HG03039 (cell line): ENCODE measurements around the gene ATP8A2.
"Not testable (repeated sequence)": the region's sequence is repeated elsewhere in the genome, so short reads cannot be mapped to it uniquely, and the experiment has no call there.

Experiments
- ATAC-seq: cut with Tn5 transposase; IDR thresholded peaks from one replicate; pipeline ENCODE4 v1.9.1; 2021; ENCODE audit warnings: mild to moderate bottlenecking, moderate library complexity; ENCODE audit not compliant: unreplicated experiment

Gene ATP8A2

DNA sequence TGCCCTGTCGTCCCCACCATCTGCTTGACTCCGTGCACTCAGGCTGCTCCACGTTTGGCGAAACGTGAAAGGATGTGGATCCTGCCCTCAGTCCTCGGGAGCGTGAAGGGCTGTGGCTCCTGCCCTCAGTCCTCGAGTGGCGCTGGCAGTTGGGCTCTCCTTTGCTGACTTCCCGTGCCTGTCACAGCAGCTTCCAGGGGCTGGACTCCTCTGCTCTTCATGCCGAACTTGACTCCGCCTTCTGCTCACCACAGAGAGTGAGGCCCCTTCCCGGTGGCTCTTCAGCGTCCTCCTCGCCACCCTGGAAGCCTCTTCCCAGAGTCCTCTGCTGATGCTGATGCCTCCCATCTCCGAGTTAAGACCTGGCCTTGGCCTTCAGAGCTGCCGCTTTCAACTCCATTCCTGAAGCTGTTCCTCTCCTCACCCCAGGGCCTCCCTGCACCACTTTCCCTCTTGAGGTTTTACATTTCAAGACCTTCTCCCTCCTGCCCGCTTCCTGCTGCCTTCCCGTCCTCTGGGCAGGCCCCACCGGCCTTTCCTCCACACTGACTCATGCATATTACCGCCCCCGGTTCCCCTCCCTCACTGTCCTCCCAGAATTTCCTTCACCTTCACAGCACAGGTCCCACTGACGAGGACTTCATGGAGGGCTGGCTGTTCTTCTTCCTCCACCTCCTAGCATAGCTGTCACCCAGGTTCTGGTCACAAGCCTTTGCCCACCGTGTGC lies 568.4 kb downstream of the ATP8A2 start:
- ATAC-seq = no peak

DNA sequence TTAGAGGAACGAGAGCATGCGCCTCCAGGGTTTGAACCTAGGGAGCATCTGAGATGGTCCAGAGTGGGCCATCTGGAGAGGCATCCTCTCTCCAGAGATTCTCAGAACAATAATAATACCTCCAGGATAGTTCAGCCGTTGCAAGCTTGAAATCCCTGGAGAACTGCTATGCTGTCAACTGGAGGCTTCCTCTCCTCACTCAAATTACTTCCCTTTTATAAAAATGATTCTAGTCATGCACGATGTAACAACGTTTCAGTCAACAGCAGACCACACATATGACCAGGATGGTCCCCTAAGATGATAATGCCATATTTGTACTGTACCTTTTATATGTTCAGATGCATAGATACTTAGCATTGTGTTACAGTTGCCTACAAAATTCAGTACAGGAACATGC lies 571.3 kb downstream of the ATP8A2 start:
- ATAC-seq = no peak

- no peak for ATAC-seq
Observed at GRCh38 chr13:25943658-25944057, 571.9 kb downstream of the ATP8A2 start.

DNA sequence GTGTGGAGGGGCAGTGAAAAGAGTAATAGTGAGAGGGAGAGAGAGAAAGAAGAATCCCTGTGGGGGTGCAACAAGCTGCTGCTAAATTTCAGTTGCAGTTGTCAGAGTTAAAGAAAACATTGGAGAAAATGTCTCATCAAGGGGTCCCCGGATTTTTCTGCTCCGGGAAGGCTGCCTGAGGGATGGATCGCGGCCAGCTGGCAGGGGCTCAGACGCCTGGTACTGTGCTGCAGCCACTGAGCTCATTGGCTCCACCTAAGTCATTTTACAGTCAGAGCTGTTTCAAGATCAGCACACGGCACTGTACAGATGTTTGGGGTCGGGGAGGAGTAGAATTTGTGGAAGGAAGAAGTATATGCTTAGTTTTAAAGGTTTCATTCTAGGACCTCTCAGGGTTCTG lies 573.8 kb downstream of the ATP8A2 start:
- ATAC-seq = no peak

GRCh38 chr13:25946321-25946720 lies 574.5 kb downstream of the ATP8A2 start:
- no peak for ATAC-seq

DNA sequence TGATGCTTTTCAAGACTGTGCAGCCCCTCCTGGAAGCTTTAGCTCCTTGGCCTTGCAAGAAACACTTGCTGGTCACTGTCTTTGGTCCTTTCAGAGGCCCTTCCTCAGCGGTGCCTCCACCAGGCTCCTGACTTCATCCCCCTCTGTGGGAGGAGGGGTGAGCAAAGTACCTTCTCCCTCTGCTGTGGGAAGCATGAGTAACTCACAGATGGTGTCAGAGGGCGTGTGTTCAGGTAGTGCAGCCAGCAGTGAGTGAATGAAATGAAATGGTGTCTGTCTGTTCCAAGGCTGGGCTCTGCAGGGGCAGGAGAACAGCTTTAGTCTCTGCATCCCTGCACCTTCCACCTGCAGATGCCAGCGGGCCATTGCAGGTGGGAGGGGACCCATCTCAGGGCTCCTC lies 577.1 kb downstream of the ATP8A2 start:
- no peak for ATAC-seq

GRCh38 chr13:25951831-25952230 lies 580.1 kb downstream of the ATP8A2 start:
- ATAC-seq = no peak

GRCh38 chr13:25954080-25954479 lies 582.3 kb downstream of the ATP8A2 start:
- not testable (repeated sequence) for ATAC-seq

DNA sequence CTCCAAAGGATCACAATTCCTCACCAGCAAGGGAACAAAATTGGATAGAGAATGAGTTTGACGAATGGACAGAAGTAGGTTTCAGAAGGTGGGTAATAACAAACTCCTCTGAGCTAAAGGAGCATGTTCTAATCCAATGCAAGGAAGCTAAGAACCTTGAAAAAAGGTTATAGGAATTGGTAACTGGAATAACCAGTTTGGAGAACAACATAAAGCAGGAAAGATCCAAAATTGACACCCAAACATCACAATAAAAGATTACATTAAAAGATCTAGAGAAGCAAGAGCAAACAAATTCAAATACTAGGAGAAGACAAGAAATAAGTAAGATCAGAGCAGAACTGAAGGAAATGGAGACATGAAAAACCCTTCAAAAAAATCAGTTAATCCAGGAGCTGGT lies 583.2 kb downstream of the ATP8A2 start:
- ATAC-seq = not testable (repeated sequence)

- ATAC-seq = no peak
Observed at GRCh38 chr13:25958986-25959385, 587.2 kb downstream of the ATP8A2 start.

- no peak for ATAC-seq
Observed at GRCh38 chr13:25961294-25961693, 589.5 kb downstream of the ATP8A2 start.

- ATAC-seq = no peak
Observed at GRCh38 chr13:25963674-25964073, 591.9 kb downstream of the ATP8A2 start.

- ATAC-seq = no peak
Observed at GRCh38 chr13:25965596-25965995, 593.8 kb downstream of the ATP8A2 start.

- ATAC-seq = no peak
Observed at GRCh38 chr13:25966086-25966485, 594.3 kb downstream of the ATP8A2 start.

- ATAC-seq = no peak
Observed at GRCh38 chr13:25967144-25967543, 595.4 kb downstream of the ATP8A2 start.

GRCh38 chr13:25971047-25971446 lies 599.3 kb downstream of the ATP8A2 start:
- ATAC-seq = no peak

GRCh38 chr13:25971459-25972145 lies 599.8 kb downstream of the ATP8A2 start:
- no peak for ATAC-seq

GRCh38 chr13:25973085-25973484 lies 601.3 kb downstream of the ATP8A2 start:
- no peak for ATAC-seq

DNA sequence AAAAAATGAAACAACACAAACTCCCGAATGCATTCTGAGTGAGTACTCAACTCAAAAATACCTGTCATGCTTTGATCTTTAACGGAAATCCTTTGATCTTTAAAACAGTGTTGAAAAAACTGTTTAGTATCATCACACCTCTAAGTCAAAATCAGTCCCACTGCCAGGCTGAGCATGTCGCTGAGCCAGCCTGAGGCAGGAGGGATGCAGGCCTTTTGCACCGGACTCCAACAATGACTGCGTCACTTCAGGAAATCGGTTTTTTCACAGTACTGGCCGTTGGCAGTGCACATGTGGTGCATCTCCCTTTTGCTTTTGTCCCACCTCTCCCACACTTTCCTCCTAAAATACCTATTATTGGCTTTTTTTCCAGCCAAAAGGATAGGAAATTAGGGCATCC lies 601.8 kb downstream of the ATP8A2 start:
- no peak for ATAC-seq

DNA sequence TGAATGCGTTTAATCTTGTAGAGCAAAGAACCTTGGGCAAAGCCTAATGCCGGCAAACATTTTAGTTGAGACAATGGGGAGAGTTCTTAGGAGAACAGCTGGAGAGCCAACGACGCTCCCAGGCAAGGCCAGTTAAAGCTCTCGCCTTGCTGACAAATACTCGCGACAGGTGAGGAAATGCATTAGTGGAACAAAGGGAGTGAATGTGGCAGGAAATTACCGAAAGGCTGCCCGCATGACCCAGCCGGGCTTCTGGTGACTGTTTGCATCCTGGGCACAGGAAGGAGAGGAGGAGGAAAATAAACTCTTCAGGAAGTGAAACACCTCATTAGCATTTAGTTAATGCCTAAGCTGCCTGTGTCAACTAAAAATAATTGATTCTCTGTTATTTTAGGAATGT lies 605.4 kb downstream of the ATP8A2 start:
- ATAC-seq = no peak

- no peak for ATAC-seq
Observed at GRCh38 chr13:25977671-25978070, 605.9 kb downstream of the ATP8A2 start.

DNA sequence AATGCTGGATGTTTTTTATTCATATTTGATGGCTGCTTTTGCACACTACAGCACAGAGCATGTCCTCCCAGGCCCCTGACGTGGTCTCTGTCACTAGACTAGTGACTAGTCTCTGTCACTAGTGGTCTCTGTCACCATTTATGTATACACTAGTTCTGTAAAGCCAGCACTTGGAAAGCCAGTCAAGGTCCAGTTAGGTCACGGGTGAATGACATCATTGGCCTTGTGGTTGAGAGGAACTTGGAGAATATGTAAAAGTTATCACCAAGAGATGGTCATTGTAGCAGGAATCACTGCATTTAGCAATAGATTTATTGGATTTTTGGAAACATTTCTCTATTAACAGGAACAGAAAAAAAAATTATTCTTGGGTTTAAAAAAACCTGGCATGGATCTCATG lies 607.2 kb downstream of the ATP8A2 start:
- ATAC-seq = no peak

DNA sequence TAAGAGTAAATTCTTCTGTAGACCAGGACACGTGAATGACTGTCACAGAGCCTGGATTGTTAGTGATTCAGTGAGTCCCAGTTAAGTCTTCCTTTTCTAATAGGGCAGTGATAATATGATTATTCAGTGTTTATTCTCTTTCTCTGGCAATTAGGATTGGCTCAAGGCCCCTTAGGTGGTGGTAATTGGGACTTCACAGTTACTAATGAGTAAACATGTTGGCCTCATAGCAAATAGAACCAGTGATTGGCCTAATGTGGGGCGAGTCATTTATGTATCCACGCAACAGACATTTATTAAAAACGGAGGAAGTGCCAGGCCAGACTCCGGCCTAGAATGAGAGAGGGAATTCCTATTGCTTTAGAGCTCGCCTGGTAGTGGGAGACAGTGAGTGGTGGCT lies 607.6 kb downstream of the ATP8A2 start:
- ATAC-seq = no peak
